ENCODE data around the gene COPA. TPM values are rescaled to one million over a fixed set of nuclear protein-coding genes. Genes with fewer than 3 reads are reported as not detected.
A peak's percentile ranks its signal among the peaks of the same experiment; 100 is the strongest.

The COPA gene
- total and polyA plus RNA-seq, 12 donors = 48.2 to 122 (median 109) TPM

DNA sequence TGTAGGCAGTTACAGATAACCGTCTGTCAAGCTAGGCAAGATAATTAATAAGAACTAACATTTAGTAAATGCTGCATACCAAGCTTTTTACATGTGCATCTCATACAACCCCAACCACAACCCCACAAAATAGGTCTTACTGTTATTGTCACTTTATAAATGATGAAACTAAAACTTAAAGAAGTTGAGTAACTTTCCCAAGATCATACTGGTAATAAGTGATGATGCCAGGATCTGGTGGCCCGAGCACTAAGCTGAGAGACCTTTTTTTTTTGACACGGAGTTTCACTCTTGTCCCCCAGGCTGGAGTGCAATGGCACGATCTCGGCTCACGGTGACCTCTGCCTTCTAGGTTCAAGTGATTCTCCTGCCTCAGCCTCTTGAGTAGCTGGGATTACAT is 1.9 kb upstream of the COPA start:
- H3K4me1 ChIP-seq = peaks cover 0 to 60% (median 36%) of the 10 kb centered on the region in 9 donors
- no peaks in the 10 kb centered on the region for H3K9me3 ChIP-seq
- H3K27me3 ChIP-seq = no peaks in the 10 kb centered on the region
- TF ChIP-seq, protein P1, sequence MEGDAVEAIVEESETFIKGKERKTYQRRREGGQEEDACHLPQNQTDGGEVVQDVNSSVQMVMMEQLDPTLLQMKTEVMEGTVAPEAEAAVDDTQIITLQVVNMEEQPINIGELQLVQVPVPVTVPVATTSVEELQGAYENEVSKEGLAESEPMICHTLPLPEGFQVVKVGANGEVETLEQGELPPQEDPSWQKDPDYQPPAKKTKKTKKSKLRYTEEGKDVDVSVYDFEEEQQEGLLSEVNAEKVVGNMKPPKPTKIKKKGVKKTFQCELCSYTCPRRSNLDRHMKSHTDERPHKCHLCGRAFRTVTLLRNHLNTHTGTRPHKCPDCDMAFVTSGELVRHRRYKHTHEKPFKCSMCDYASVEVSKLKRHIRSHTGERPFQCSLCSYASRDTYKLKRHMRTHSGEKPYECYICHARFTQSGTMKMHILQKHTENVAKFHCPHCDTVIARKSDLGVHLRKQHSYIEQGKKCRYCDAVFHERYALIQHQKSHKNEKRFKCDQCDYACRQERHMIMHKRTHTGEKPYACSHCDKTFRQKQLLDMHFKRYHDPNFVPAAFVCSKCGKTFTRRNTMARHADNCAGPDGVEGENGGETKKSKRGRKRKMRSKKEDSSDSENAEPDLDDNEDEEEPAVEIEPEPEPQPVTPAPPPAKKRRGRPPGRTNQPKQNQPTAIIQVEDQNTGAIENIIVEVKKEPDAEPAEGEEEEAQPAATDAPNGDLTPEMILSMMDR (IDR thresholded peaks at IDR 0.05) = no peak
- no peak overlapping the region for H3K27ac ChIP-seq
- peaks cover 0 to 57% (median 22%) of the 10 kb centered on the region in 9 donors for H3K36me3 ChIP-seq
- intact Hi-C loops (cut with DNase I) = loop anchor here in 2 of 10 donors (5.0 kb wide), 2 partner anchors 38 to 262 kb away; no protein-coding TSS in a partner anchor
- H3K4me3 ChIP-seq = no peak overlapping the region
- WGBS, 2 donors = 95 to 96% methylated on average over 6 of the region's 6 CpGs
- DNase-seq = no peak
- ATAC-seq = no peak

DNA sequence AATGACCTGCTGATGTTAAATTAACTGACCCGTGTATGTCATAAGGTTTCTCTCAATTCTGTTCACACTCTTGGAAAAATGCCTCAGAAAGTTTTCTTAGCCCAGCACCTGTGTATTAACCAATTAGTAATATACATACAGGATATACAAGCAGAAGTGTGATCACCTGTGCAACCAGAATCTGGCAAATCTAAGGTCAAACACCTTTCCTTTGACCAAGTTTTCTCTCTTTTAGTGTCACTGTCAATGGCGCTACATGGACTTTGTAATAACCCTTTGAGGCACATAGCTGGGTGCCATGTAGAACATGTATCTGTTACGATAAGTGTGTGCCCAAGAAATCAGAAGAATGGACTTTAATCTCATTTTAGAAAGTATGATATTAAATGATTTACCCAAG is 1.2 kb upstream of the COPA start:
- Histone ChIP-seq H3K4me1 (peaks cover 0 to 67% (median 41%) of the 10 kb centered on the region in 9 donors), H3K27ac (peak overlapping the region in 3 of 10 donors; percentile 96 to 97 (median 96)), H3K36me3 (peaks cover 0 to 57% (median 18%) of the 10 kb centered on the region in 9 donors), H3K4me3 (peak overlapping the region; percentile 63 to 96 (median 82)), H3K27me3 (no peaks in the 10 kb centered on the region), H3K9me3 (no peaks in the 10 kb centered on the region)
- 76 to 80% methylated on average over 3 of the region's 3 CpGs for WGBS, 2 donors
- TF ChIP-seq, protein P1 (IDR thresholded peaks at IDR 0.05) = no peak
- DNase-seq = no peak
- ATAC-seq = no peak
- intact Hi-C loops (cut with DNase I) = loop anchor here in 2 of 10 donors (5.0 kb wide), 2 partner anchors 37 to 263 kb away; no protein-coding TSS in a partner anchor

DNA sequence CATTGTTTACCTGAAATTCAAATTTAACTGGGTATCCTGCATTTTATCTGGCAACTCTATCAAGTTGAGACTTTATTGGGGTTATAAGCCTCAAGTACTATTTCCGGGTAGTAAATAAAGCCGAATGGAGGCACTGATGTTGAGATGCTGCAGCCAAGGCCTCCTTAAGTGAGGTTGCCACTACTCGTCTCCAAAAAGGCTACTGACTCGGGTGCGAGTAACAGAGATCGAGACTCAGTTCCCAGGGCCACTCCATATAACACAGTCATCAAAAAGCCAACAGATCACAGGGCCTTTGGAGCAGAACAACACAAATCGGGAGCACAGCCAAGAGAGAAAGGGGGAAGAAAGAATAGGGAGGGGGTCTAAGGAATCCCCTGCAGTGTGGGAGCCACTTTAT is 524 bp downstream of the COPA start:
- TF ChIP-seq, protein P1 (IDR thresholded peaks at IDR 0.05) = no peak
- H3K4me1 ChIP-seq = peaks cover 0 to 84% (median 41%) of the 10 kb centered on the region in 9 donors
- H3K9me3 ChIP-seq = no peaks in the 10 kb centered on the region
- H3K36me3 ChIP-seq = peaks cover 0 to 57% (median 18%) of the 10 kb centered on the region in 9 donors
- peak in 7 of 8 donors; percentile 2 to 46 (median 20) for ATAC-seq
- WGBS, 2 donors = 0% methylated on average over 7 of the region's 7 CpGs
- intact Hi-C loops (cut with DNase I) = loop anchor here in 2 of 10 donors (2.0 to 5.0 kb wide), 3 partner anchors 35 to 265 kb away; partner anchors contain the start of gene VANGL2 (in 1 of the 2)
- peak overlapping the region; percentile 63 to 96 (median 82) for H3K4me3 ChIP-seq
- H3K27ac ChIP-seq = peak overlapping the region; percentile 51 to 97 (median 90)
- no peaks in the 10 kb centered on the region for H3K27me3 ChIP-seq
- DNase-seq = no peak

DNA sequence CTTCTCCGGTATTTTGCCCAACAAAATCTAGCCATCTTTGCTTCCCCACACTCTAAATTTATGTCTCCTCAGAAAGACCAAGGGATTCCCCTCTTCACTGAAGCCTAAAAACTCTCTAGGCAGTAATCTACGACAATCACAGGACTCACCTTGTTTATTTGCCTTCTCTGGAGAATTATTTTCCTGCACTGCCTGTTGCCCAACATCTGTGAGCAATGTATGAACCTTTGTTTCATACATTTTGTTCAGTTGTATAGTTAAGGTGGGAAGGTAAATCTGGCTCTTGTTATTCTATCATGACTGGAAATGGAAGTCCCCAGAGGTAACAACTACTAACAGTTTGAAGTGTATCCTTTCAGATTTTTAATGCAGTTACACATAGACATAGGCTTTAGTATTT is 2.2 kb downstream of the COPA start:
- Histone ChIP-seq H3K36me3 (peaks cover 0 to 57% (median 21%) of the 10 kb centered on the region in 9 donors), H3K27me3 (no peaks in the 10 kb centered on the region), H3K4me1 (peaks cover 0 to 72% (median 41%) of the 10 kb centered on the region in 9 donors), H3K27ac (peak overlapping the region in 3 of 10 donors; percentile 2 to 21 (median 12)), H3K4me3 (peak overlapping the region in 1 of 10 donors; percentile 94), H3K9me3 (no peaks in the 10 kb centered on the region)
- intact Hi-C loops (cut with DNase I) = loop anchor here in 2 of 10 donors (5.0 kb wide), 2 partner anchors 34 to 266 kb away; no protein-coding TSS in a partner anchor
- ATAC-seq (no peak), DNase-seq (no peak)
- 50 to 65% methylated on average over 2 of the region's 2 CpGs for WGBS, 2 donors
- TF ChIP-seq, protein P1 (IDR thresholded peaks at IDR 0.05) = no peak

Measured in heart right ventricle (tissue), 16 donors.